Peyer's patch (tissue), 4 donors: ENCODE measurements around the gene PDE8B.

Experiments used
- CTCF ChIP-seq, 6 experiments: fragments of 450-650 bp in 4 of 6; fragments of 200-600 bp in 2 of 6; sonication (generic) in 1 of 6; IDR thresholded peaks; one replicate each; pipeline ENCODE4 v1.5.1; 2017 to 2019; ENCODE audit warnings: antibody characterized with exemption in 6 of 6, mild to moderate bottlenecking in 3 of 6, moderate library complexity in 1 of 6
- POLR2A ChIP-seq, 2 donors: fragments of 450-650 bp; IDR thresholded peaks; one replicate each; pipeline ENCODE4 v1.5.1; 2017; ENCODE audit warnings: antibody characterized with exemption in 2 of 2, mild to moderate bottlenecking in 2 of 2, moderate library complexity in 2 of 2

DNA sequence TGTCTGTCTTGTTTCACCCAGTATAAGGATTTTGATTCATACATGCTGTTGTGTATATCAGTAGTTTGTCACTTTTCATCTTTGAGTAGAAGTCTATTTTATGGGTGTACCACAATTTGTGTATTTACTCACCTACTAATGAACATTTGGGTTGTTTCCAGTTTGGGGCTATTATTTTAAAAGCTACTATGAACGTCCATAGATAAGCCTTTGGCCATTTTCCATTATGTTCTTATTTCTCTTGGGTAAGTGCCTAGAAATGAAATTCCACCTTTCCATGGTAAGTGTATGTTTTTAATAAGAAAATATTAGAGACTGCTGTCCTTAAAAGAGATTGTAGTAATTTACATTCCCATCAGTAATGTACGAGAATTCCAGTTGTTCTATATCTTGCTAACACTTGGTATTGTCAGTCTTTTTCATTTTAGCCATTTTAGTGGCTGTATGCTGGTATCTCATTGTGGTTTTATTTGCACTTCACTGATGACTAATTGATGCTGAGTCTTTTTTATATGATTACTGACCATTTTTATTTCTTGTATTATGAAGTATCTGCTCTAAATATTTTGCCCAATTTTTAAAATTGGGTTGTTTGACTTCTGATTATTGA lies 17.9 kb upstream of the PDE8B start:
- TF ChIP-seq CTCF (IDR thresholded peaks at IDR 0.05) (no peak), POLR2A (IDR thresholded peaks at IDR 0.05) (no peak)
